ENCODE data around the gene DPH2.

DNA sequence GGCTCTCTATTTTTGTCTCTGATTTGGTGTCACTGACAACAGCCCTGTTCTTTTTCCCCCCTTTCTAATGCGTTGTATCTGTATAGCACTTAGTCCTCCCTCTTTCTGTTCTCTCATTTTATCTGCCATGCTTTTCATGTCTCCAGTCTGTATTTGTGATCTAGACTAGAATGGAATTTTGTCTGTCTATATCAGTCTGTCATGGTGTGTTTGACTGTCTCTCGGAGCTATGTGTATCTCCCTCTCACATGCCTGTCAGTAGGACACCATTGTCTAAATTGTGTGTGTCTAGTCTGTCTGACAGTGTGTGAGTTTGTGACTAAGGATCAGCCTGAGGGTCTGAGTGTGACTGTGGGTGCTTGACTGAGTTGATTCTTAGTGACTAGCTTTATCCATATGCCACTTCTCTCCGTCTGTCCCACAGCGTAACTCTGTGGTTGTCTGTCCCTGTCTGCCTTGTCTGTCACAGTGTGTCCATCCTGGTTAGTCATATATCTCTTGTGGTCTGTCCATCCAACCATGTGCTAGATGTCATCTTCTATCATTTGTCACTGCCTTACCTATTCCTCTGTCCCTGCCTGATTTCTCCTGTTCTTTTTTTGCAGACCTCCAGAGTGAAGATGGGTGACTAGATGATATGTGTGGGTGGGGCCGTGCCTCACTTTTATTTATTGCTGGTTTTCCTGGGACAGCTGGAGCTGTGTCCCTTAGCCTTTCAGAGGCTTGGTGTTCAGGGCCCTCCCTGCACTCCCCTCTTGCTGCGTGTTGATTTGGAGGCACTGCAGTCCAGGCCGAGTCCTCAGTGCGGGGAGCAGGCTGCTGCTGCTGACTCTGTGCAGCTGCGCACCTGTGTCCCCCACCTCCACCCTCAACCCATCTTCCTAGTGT is 7.8 kb downstream of the DPH2 start:
- TF ChIP-seq CTCF (IDR thresholded peaks at IDR 0.05; ENCODE audit: poor library complexity, severe bottlenecking) (no peak), EP300 (conservative IDR thresholded peaks at IDR 0.05; ENCODE audit: poor library complexity, severe bottlenecking) (no peak), POLR2AphosphoS5 (IDR thresholded peaks at IDR 0.05) (no peak), MXI1 (conservative IDR thresholded peaks at IDR 0.05; ENCODE audit: poor library complexity, severe bottlenecking) (no peak), TAF1 (IDR thresholded peaks at IDR 0.05; ENCODE audit: low read depth) (no peak)
